Inferior parietal cortex (tissue), 1 donor: ENCODE data around the gene TAAR5.
"Not testable (repeated sequence)": the region's sequence is repeated elsewhere in the genome, so short reads cannot be mapped to it uniquely, and the experiment has no call there.

Source experiments
- DNase-seq: peaks from one replicate; pipeline ENCODE4 v3.0.0-alpha.2; 2016; ENCODE audit errors: extremely low spot score

The TAAR5 gene, protein sequence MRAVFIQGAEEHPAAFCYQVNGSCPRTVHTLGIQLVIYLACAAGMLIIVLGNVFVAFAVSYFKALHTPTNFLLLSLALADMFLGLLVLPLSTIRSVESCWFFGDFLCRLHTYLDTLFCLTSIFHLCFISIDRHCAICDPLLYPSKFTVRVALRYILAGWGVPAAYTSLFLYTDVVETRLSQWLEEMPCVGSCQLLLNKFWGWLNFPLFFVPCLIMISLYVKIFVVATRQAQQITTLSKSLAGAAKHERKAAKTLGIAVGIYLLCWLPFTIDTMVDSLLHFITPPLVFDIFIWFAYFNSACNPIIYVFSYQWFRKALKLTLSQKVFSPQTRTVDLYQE

DNA sequence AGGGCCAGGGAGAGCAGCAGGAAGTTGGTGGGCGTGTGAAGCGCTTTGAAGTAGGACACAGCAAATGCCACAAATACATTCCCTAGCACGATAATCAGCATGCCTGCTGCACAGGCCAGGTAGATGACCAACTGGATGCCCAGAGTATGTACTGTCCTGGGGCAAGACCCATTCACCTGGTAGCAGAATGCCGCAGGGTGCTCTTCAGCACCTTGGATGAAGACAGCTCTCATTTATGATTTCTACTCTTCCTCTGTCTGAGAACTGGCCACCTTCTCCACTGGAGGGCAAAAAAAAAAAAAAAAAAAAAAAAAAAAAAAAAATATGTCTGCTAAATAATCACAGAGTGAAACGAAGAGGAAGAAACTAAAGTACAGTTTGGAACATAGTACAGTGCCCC lies at the start of gene TAAR5:
TSS of gene TAAR5 (minus strand) at position 288 of the 400 bp plus-strand sequence. CDS start at position 233, 55 bp downstream.
- no peak for DNase-seq

DNA sequence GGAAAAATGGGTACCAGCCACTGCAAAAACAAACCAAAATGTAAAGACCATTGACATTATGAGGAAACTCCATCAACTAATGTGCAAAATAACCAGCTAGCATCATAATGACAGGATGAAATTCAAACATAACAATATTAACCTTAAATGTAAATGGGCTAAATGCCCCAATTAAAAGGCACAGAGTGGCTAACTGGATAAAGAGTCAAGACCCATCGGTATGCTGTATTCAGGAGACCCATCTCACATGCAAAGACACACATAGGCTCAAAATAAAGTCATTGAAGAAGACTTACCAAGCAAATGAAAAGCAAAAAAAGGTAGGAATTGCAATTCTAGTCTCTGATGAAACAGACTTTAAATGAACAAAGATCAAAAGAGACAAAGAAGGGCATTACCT lies 47.6 kb upstream of the TAAR5 start:
- DNase-seq: not testable (repeated sequence)

DNA sequence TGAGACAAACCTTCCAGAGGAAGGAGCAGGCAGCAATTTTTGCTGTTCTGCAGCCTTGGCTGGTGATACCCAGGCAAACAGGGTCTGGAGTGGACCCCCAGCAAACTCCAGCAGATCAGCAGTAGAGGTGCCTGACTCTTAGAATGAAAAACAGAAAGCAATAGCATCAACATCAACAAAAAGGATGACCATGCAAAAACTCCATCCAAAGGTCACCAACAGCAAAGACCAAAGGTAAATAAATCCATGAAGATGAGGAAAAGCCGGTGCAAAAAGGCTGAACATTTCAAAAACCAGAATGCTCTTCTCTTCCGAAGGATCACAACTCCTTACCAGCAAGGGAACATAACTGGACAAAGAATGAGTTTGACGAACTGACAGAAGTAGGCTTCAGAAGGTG lies 46.4 kb upstream of the TAAR5 start:
- DNase-seq: not testable (repeated sequence)

DNA sequence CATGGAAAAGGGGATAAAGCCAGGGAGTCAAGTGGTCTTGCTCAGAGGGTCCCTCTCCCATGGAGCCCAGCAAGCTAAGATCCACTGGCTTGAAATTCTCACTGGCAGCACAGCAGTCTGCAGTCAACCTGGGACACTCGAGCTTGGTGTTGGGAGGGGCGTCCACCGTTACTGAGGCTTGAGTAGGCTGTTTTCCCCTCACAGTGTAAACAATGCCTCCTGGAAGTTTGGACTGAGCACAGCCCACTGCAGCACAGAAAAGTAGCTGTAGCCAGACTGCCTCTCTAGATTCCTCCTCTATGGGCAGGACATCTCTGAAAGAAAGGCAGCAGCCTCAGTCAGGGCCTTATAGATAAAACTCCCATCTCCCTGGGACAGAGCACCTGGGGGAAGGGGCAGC lies 45.7 kb upstream of the TAAR5 start:
- not testable (repeated sequence) for DNase-seq

DNA sequence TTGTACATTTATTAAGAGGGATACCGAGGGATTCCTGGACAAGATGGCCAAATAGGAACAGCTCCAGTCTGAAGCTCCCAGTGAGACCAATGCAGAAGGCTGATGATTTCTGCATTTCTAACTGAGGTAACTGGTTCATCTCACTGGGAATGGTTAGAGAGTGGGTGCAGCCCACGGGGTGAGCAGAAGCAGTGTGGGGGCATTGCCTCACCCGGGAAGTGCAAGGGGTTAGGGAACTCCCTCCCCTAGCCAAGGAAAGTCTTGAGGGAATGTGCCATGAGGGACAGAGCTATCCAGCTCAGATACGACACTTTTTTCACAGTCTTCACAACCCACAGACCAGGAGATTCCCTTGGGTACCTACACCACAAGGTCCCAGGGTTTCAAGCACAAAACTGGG lies 45.3 kb upstream of the TAAR5 start:
- DNase-seq: no peak

DNA sequence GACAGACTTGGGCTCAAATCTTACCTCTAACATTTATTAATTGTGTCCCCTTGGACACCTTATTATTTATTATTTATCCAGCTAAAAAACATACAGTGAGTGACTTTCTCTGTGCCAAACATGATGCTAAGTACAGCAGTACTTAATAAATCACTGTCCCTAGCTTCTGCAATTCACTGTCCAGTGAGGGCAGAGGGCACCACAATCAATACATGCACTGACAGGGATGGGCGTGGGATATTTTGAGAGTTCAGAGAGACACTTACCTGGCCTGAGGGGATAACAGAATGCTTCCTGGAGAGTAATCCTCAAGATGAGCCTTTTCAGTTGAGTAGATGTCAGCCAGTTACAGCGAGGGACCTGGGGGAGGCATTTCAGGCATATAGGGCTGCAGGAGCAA lies 43.8 kb upstream of the TAAR5 start:
- no peak for DNase-seq

DNA sequence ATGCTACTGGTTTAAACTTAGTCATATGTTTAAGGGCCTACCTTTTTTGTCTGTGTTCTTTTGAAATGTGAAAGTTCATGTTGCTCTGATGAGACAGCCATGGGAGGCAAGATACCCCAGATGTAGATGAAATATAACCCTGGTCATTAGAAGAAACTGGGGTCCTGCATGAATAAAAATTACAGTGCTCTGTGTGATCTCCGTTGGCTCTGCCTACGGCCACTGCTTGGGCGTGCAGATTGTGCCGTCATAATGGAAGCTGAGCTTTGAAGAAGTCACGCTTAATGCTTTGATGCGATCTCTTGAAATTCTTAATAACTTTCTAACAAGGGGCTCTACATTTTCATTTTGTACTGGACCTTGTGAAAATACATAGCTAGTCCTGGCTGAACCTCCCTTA lies 34.6 kb upstream of the TAAR5 start, which contains the start of gene TAAR2:
TSS of gene TAAR2 (minus strand) at position 101 of the 400 bp plus-strand sequence. CDS start at position 101, 0 bp downstream.
- no peak for DNase-seq

DNA sequence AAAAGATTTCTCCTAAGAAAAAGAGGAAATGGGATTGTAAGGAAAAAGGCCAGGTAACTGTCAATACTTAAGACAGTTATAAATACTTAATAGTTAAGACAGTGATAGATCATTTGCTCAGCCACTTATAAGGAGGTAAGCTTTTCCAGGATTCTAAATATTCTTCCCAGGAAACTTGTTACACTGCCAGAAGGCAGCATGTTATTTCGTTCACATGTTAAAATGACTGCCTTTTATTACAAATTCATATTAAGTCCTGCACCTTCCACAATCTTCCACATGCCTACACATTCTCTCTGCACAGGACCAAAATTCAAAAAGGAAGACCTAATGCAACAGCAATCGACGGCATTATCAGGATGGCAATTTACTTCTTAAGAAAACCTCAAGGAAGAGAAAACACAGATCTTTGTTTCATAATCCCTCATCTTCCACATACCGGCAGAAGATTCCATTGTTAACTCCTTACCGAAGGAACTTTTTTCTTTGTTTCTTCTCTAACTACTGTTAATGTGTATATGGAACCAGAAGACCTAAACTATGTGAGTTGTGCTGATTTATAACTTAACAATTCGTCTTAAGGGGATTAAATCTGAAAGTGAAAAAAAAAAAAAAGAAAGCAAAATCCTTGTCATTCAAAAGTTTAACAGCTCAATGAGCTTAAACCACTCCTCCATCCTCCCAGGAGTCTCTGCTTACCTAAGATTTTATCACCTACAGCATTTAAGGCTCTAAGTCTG lies 33.7 kb upstream of the TAAR5 start:
- no peak for DNase-seq

DNA sequence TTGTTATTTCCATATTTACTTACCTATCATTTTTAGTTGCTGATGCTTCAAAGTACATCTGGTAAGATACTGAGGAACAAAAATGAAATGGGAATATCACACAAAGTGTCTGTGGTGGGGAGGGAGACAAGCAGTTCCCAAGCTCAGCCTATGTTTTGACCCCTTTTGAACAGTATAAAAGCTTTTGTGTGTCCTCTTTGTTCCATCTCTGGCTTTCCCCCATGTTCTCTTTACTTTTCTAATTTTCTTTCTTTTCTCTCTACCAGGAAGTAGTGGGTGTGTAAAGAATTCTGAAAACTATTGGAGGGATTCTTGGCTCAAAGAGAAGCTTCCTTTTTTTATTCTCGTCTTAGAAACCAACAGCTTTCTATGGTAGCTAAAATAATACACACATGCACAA lies 27.1 kb upstream of the TAAR5 start:
- no peak for DNase-seq

DNA sequence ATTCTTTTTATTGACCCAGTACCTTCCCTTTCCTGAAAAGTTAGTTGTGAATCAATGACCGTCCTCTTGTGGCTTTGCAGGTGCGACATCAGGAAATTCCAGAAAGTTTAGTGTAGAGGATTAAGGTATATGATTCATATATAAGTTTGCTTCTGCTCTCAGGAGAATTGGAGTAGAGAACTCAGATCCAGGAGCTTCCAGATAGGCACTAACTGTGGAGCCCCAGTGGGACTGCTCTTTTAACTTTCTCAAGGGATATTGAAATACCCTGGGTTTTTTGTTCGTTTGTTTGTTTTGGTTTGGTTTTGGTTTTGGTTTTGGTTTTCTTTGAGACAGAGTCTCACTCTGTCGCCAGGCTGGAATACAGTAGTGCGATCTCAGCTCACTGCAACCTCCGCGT lies 25.0 kb upstream of the TAAR5 start:
- no peak for DNase-seq

DNA sequence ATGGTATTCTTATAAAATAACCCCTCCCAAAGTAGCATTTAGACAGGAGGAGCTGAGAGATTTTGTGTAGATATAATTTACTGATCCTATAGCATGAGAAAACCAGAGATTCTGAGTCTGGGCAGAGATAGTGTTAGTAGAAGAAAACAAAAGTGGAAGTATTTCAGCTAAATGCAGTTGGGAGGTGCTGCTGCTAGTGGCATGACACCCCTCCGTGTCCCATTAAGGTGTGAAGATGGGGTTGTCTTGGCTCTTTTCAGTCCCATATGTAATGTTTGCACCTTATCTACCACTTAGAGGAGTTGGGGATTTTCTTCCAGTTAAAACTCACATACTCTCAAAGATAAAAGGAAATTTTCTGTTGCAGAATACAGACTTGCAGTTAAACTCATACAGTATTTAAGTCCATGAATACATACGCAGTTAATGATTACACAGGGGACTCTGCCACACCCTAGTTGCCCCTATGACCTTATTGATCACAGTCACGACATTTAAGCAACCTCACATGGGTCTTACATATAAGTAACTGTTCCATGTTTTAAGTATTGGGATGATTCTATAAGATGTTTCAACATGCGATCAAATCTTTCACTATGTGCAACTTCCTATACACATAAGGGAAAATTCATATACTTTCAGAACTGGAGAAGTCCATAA lies 23.0 kb upstream of the TAAR5 start:
- no peak for DNase-seq

DNA sequence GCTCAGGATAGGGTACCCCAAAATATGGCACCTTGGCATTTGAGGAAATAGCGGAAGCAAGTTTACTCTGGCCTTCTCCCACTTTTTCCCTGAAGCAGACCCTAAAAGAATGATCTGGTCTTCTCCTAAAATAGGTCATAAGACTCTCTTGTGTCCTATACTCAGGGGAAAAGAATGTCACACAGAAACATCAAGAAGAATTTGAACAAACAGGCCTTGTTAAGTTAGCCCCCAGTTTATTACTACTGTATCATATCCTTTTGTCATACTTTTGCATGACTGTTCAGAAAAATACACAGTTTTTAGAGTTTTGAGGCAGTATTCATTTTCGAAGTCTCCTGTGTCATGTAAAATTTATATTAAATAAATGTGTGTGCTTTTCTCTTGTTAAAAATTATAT lies 22.1 kb upstream of the TAAR5 start:
- no peak for DNase-seq

DNA sequence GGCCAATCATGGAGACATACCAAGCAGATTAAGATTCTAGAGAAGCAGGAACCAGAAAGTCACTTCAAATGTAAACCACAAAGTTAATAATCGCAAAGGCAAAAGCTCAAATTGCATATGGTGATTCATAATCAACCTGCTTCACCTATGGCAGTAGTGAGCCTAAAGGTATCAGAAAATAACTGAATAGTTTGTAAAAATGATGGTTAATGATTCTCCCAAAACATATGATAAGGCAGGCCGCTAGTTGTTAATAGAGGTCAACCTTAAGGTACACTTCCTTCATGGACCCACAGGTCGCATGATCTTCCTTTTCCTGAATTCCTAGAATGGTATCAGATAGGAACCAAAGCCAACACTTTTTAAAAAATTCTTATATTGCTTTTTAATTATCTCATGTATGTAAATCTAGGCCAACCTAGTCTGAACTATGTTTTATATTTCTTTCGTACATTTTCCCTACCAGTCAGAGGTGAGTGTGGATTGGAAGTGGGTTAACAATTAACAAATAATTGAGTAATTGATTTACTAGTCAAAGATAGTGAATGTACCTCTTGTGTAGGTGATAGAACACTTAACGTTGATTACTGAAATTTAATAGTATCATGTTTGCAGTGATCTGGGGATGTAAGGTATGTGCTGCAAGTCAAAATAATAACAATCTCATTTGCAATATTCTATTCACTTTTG lies 18.1 kb upstream of the TAAR5 start:
- DNase-seq: no peak

DNA sequence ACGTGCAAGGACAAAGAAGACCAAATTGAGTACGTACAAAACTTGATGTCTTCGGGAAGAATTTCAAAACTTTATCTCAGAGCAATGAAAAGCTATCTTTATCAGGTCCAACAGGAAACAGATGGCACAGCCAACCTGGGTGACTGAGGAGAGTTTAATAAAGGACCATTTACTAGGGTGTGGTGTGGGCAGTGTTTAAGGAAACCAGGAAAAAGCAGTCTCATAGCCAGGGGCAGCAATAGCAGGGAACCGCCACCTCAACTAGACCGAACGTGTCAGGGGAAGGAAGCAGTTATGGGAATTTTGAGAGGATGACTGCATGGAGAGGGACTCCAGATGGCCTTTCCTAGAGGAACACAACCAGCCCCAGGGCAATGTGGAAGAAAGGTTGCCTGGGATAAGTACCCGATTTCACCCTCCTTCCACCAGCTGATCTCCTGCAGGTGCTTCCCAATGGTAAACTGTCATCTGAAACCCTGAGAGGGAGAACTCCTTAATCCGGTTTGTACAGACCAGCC lies 15.2 kb upstream of the TAAR5 start:
- DNase-seq: no peak

DNA sequence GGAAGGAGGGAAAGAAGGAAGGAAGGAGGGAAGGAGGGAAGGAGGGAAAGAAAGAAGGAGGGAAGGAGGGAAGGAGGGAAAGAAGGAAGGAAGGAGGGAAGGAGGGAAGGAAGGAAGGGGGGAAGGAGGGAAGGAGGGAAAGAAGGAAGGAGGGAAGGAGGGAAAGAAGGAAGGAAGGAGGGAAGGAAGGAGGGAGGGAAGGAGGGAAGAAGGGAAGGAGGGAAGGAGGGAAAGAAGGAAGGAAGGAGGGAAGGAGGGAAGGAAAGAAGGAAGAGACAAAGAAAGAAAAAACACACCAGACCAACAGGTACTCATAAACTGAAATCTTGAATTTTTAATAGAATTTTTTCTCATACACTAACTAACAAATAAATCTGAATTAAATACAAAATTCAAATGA lies 11.4 kb upstream of the TAAR5 start:
- not testable (repeated sequence) for DNase-seq

DNA sequence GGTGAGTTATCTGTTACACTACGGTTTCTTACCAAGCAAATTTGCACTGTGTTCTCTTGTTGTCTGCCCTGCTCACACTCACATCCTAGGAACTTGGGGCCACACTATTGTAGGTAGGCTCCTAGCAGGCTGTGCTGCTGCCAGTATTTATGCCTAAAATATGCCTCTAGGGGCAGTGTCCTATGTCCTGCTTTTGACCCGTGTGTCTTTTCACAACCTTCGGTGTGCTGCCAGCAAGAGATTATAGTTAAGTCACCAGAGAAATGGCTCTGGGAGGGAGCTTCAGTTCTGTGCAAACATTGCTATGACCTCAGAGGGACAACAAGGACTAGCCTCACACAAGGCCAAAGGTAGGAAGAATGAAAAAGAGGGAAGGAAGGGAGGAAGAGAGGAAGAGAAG lies 8.9 kb upstream of the TAAR5 start:
- no peak for DNase-seq

DNA sequence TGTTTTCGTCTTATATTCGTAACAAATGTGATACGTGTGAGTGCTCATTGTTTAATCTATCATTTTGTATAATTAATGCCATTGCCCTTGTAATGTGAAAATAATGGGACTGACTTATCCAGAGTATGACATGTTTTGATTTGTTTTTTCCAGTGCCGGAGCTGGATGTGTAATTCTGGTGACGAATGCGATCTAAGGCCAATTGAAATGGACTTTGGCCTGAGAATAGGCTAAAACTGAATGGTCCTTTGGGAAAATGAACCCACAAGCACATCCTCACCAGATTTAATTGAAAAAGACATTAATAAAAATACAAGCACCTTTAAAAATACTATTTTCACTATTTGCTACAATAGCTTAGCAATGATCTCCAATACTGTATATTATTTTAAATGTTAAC lies 6.7 kb upstream of the TAAR5 start:
- DNase-seq: no peak

DNA sequence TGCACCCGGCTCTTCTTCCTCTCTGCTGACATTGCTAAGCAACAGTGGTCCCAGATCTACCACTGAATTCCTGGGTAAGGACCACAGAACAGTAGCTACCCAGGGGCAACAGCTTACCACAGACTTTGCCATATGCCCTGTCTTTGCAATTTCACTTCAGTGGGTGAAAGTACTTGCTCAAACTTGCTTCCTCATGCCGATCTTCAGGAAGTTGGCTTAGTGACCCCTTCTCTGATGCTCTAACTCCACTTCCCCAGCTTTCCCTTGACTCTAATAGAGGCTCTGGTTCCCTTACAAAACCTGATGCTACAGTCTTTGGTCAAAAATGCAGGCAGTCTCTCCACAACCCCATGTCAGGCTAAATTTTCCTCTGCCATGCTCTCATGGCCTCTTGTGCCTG lies 3.3 kb upstream of the TAAR5 start:
- no peak for DNase-seq

DNA sequence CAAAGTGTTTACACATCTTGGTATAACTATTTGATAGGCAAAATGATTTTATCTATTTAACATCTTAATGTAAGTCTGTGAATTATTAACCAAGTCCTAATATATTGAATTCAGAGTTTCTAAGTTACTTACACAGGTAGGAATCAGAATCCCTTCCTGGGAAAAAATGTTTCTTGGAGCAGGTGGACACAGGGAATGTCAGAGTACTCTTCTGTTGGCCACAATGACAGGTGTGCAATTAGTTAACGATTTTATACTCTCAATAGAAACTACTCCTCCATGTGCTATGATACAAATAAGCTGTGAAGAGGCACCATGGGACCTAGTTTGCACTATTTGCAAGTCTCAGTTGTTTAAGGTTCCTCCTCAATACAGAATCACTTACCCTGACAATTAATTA lies 821 bp upstream of the TAAR5 start:
- DNase-seq: no peak

DNA sequence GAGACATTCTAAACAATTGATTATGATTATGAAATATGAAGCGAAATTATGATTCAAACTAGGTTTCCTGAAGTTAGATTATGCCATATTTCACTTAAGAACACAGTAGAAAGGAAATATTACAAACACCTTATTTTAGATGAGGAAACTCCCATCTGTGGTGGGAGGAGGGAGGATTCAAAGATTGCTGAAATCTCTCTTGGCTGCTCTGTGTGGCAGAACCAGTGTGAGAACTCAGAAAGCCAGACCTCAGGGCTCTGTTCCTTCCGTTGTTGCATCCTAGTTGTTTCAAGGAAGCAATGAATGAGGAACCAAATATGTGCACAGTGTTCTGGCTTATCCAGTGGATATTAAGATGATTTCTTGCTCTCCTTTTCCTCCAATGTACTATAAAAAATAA lies 2.1 kb downstream of the TAAR5 start:
- DNase-seq: no peak

DNA sequence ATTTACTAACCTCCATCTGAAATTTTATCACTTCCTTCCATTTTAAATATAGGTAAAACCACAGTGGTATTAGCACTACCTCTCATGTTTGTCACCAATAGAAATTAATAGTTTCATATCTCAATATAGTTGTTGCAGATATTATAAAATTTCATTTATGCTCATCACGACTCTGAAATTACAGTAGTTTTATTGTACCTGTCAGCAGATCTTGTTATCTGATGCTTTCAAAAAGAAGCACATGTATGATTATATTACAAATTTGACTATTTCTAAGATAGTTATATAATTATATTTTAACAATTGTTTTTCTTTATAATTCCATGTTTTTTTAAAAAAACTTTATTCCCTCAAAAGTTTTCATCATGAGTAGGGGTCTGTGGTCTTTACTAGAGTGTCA lies 4.8 kb downstream of the TAAR5 start:
- DNase-seq: no peak

DNA sequence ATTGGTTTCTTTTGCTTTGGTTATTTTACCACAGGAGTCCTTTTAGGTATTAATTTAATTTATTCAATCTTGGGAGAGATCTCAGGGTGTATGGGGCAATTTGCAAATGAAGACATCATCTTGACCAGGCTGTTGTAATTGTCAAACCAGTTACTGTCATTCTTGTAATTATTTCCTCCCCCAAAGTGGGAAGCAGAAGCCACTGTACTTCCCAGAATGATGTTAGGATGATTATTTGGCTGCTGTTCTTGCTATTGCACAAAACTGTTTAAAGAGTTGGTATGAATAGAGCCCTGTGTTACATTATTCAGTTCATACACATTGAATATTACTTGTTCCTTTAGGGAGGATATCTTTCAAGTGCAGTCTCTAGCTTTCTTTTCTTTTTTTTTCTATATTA lies 17.8 kb downstream of the TAAR5 start:
- no peak for DNase-seq
